B cell (primary cell): Measurements from ENCODE around the gene CLEC4G. TPM values are rescaled to one million over a fixed set of nuclear protein-coding genes. Genes with fewer than 3 reads are reported as not detected.
A peak's percentile ranks its signal among the peaks of the same experiment; 100 is the strongest.

Source experiments
- ATAC-seq: fragments of 200-7000 bp; cut with Tn5 transposase; one replicate; pipeline ENCODE4 v1.10.0; 2021; ENCODE audit warnings: low read depth, mild to moderate bottlenecking, moderate number of reproducible peaks, moderate library complexity
- CTCF ChIA-PET: fragments of 350-600 bp; sonication (Branson Sonifier 250); formaldehyde crosslinking; loops from one replicate; lab custom pipeline; 2021; ENCODE audit warnings: antibody characterized with exemption, inconsistent platforms; lab: Charles Lee
- POLR2A ChIA-PET: fragments of 350-600 bp; sonication (Branson Sonifier 250); formaldehyde crosslinking; loops from one replicate; lab custom pipeline; 2021; ENCODE audit warnings: antibody characterized with exemption; lab: Charles Lee
- DNase-seq: peaks from one replicate; pipeline ENCODE4 v3.0.0; 2013
- H2AFZ ChIP-seq: 2 replicates; pipeline ENCODE4 v1.6.1; 2012; ENCODE audit warnings: mild to moderate bottlenecking, low read depth, low read length; ENCODE audit not compliant: insufficient read depth, poor library complexity, severe bottlenecking
- H3K27ac ChIP-seq, 2 donors: 1 replicate in 1 of 2; 2 replicates in 1 of 2; pipeline ENCODE4 v1.5.1; 2012 to 2013; ENCODE audit warnings: low read length in 2 of 2, mild to moderate bottlenecking in 2 of 2, moderate library complexity in 1 of 2
- H3K27me3 ChIP-seq, 4 experiments: fragments of 200-600 bp in 1 of 4; sonication (generic) in 1 of 4; replicated peaks in 1 of 4; 1 replicate in 2 of 4; 2 replicates in 2 of 4; pipeline versions ENCODE4 v1.6.1 to v1.7.0; 2013 to 2016; ENCODE audit warnings: low read length in 3 of 4, mild to moderate bottlenecking in 2 of 4, mixed read lengths in 1 of 4, moderate library complexity in 1 of 4; ENCODE audit not compliant: insufficient read depth in 4 of 4, control insufficient read depth in 3 of 4; ENCODE audit errors: control extremely low read depth in 1 of 4
- H3K36me3 ChIP-seq, 2 experiments: replicated peaks in 1 of 2; 1 replicate in 1 of 2; 2 replicates in 1 of 2; pipeline versions ENCODE4 v1.6.1 to v1.7.1; 2013; ENCODE audit warnings: low read length in 1 of 2; ENCODE audit not compliant: insufficient read depth in 2 of 2, control insufficient read depth in 1 of 2; ENCODE audit errors: control extremely low read depth in 1 of 2, extremely low read depth in 1 of 2
- H3K4me1 ChIP-seq, 2 donors: fragments of 200-600 bp in 1 of 2; sonication (generic) in 1 of 2; 1 replicate in 1 of 2; 2 replicates in 1 of 2; pipeline versions ENCODE4 v1.5.1 to v1.6.1; 2013 to 2017; ENCODE audit warnings: low read length in 2 of 2; ENCODE audit not compliant: control insufficient read depth in 2 of 2, insufficient read depth in 2 of 2
- H3K4me2 ChIP-seq: replicated peaks from 2 replicates; pipeline ENCODE3; 2012; ENCODE audit warnings: mild to moderate bottlenecking, low read depth, low read length; ENCODE audit not compliant: poor library complexity, severe bottlenecking
- H3K4me3 ChIP-seq, 5 experiments: fragments of 200-600 bp in 1 of 5; sonication (generic) in 1 of 5; 1 replicate in 3 of 5; 2 replicates in 2 of 5; pipeline versions ENCODE4 v1.5.1 to v1.7.0; 2011 to 2016; ENCODE audit warnings: low read length in 4 of 5, mild to moderate bottlenecking in 4 of 5, low read depth in 2 of 5, control low read depth in 1 of 5, moderate library complexity in 1 of 5; ENCODE audit not compliant: insufficient read depth in 1 of 5; ENCODE audit errors: control extremely low read depth in 1 of 5, extremely low read depth in 1 of 5
- H3K79me2 ChIP-seq: fragments of 200-600 bp; sonication (generic); one replicate; pipeline ENCODE4 v1.6.0; 2016; ENCODE audit warnings: low read length; ENCODE audit not compliant: control insufficient read depth, insufficient read depth
- H3K9ac ChIP-seq: fragments of 200-600 bp; sonication (generic); 2 replicates; pipeline ENCODE4 v1.6.1; 2017; ENCODE audit warnings: mild to moderate bottlenecking, low read length, moderate library complexity
- H3K9me3 ChIP-seq, 3 donors: one replicate each; pipeline versions ENCODE4 v1.6.1 to v1.7.1; 2013; ENCODE audit warnings: low read length in 2 of 3; ENCODE audit not compliant: control insufficient read depth in 2 of 3, insufficient read depth in 1 of 3; ENCODE audit errors: control extremely low read depth in 1 of 3
- H4K20me1 ChIP-seq: 2 replicates; pipeline ENCODE4 v1.6.0; 2012; ENCODE audit warnings: mild to moderate bottlenecking, low read length; ENCODE audit not compliant: insufficient read depth, control insufficient read depth, poor library complexity, severe bottlenecking
- H3K27ac Mint-ChIP-seq: one replicate; pipeline ENCODE4 v1.8.0; 2021; ENCODE audit warnings: mixed read lengths
- H3K27me3 Mint-ChIP-seq: one replicate; pipeline ENCODE4 v1.8.0; 2021; ENCODE audit warnings: mixed read lengths
- H3K4me1 Mint-ChIP-seq: one replicate; pipeline ENCODE4 v1.8.0; 2021; ENCODE audit warnings: mixed read lengths
- H3K4me3 Mint-ChIP-seq: one replicate; pipeline ENCODE4 v1.8.0; 2021; ENCODE audit warnings: mixed read lengths
- H3K9me3 Mint-ChIP-seq: one replicate; pipeline ENCODE4 v1.8.0; 2022; ENCODE audit warnings: mixed read lengths; ENCODE audit not compliant: insufficient read depth
- EZH2 ChIP-seq: IDR thresholded peaks from 2 replicates; pipeline ENCODE4 v1.6.1; 2012; ENCODE audit warnings: borderline replicate concordance, low read depth, mild to moderate bottlenecking, moderate library complexity, low read length; ENCODE audit not compliant: insufficient read depth, poor library complexity, severe bottlenecking
- WGBS: methylation state at CpG from one replicate; pipeline ENCODE4 v1.1.5; 2013; ENCODE audit warnings: missing lambda C conversion rate; ENCODE audit not compliant: insufficient coverage; 5-methylcytosine and 5-hydroxymethylcytosine counted together
- intact Hi-C: fragments of 100-400 bp; cut with micrococcal nuclease; formaldehyde crosslinking; loops from one replicate; pipeline ENCODE4 v1.10.0; 2022
- polyA plus RNA-seq: library from polyadenylated mRNA; depleted of rRNA; stranded (reverse); fragments of >200 nt; gene quantifications from 2 replicates; pipeline ENCODE4 v1.2.3, GENCODE V29; 2012
- total RNA-seq, 2 donors: library from RNA; stranded (reverse); fragments of 120-200 nt in 1 of 2; gene quantifications; 1 replicate in 1 of 2; 2 replicates in 1 of 2; pipeline versions ENCODE4 v1.2.3 to v1.2.4, GENCODE V29; 2013 to 2022
- TF ChIP-seq, protein P1 (sequence below): fragments of 200-600 bp; IDR thresholded peaks from one replicate; pipeline ENCODE4 v1.8.0; 2022; ENCODE audit warnings: antibody characterized with exemption, mild to moderate bottlenecking

CLEC4G gene
- total and polyA plus RNA-seq, 2 donors (not counting 1 experiment from before 2014, with no cell fraction given), result 1.3 TPM; not detected in 1

DNA sequence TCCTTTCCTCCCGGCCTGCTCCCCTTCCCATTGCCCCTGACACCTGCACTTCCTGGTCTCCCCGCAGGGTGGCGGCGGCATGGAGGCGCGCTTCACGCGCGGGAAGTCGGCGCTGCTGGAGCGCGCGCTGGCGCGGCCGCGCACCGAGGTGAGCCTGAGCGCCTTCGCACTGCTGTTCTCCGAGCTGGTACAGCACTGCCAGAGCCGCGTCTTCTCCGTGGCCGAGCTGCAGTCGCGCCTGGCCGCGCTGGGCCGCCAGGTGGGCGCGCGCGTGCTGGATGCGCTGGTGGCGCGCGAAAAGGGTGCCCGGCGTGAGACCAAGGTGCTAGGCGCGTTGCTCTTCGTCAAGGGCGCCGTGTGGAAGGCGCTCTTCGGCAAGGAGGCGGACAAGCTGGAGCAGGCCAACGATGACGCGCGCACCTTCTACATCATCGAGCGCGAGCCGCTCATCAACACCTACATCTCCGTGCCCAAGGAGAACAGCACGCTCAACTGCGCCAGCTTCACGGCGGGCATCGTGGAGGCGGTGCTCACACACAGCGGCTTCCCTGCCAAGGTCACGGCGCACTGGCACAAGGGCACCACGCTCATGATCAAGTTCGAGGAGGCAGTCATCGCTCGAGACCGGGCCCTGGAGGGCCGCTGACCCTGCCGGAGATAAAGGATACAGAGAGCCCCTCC lies 49.6 kb downstream of the CLEC4G start:
- Histone ChIP-seq H2AFZ (peak overlapping the region; percentile 85), H3K9ac (peak overlapping the region; percentile 79), H3K27me3 (peaks cover 0 to 6% (median 0%) of the 10 kb centered on the region in 4 experiments), H3K4me1 (peaks cover 23 to 30% of the 10 kb centered on the region in 2 donors), H3K4me3 (peak overlapping the region in 4 of 5 experiments; percentile 74 to 98 (median 96)), H3K36me3 (peaks cover 0 to 24% of the 10 kb centered on the region in 2 experiments), H3K27ac (peak overlapping the region; percentile 37 to 79), H3K79me2 (peaks cover 32% of the 10 kb centered on the region), H3K9me3 (peaks cover 0 to 4% (median 0%) of the 10 kb centered on the region in 3 donors), H4K20me1 (peaks cover 38% of the 10 kb centered on the region), H3K4me2 (peak overlapping the region; percentile 94)
- TF ChIP-seq, protein P1, sequence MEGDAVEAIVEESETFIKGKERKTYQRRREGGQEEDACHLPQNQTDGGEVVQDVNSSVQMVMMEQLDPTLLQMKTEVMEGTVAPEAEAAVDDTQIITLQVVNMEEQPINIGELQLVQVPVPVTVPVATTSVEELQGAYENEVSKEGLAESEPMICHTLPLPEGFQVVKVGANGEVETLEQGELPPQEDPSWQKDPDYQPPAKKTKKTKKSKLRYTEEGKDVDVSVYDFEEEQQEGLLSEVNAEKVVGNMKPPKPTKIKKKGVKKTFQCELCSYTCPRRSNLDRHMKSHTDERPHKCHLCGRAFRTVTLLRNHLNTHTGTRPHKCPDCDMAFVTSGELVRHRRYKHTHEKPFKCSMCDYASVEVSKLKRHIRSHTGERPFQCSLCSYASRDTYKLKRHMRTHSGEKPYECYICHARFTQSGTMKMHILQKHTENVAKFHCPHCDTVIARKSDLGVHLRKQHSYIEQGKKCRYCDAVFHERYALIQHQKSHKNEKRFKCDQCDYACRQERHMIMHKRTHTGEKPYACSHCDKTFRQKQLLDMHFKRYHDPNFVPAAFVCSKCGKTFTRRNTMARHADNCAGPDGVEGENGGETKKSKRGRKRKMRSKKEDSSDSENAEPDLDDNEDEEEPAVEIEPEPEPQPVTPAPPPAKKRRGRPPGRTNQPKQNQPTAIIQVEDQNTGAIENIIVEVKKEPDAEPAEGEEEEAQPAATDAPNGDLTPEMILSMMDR, result no peak
- no peak for TF ChIP-seq EZH2
- CTCF ChIA-PET, result interaction anchor here (0.5 to 5.4 kb wide), 4 partner anchors 113 to 173 kb away, joined by 4 to 145 read pairs (median 14); no protein-coding TSS in a partner anchor
- Mint-ChIP-seq H3K4me3 (peak overlapping the region; percentile 87), H3K4me1 (peaks cover 57% of the 10 kb centered on the region), H3K27me3 (peaks cover 6% of the 10 kb centered on the region), H3K27ac (peak overlapping the region; percentile 92), H3K9me3 (no peaks in the 10 kb centered on the region)
- POLR2A ChIA-PET, result no interaction called here
- ATAC-seq, result no peak
- peak; percentile 38 for DNase-seq
- intact Hi-C loops, result loop anchor here (5.0 kb wide), 1 partner anchor 35 kb away; no protein-coding TSS in a partner anchor
- WGBS, result 93% methylated on average over 74 of the region's 74 CpGs
